T-helper 2 cell treated with Interferon-gamma antibody and Interleukin-4, amounts not matched to agents 100 ng/mL and 5 ng/mL, for 36 hours (primary cell): ENCODE data around the gene SMAD3. TPM values are rescaled to one million over a fixed set of nuclear protein-coding genes. Genes with fewer than 3 reads are reported as not detected.

Experiments used
- intact Hi-C: fragments of 100-400 bp; cut with micrococcal nuclease; formaldehyde crosslinking; loops from one replicate; pipeline ENCODE4 v1.15.1; 2023
- total RNA-seq: library from RNA; stranded (reverse); gene quantifications from 2 replicates; pipeline ENCODE4 v1.2.3, GENCODE V29; 2022

SMAD3 gene
- total RNA-seq, 1 donor from 2014 or later: 75.6 TPM

DNA sequence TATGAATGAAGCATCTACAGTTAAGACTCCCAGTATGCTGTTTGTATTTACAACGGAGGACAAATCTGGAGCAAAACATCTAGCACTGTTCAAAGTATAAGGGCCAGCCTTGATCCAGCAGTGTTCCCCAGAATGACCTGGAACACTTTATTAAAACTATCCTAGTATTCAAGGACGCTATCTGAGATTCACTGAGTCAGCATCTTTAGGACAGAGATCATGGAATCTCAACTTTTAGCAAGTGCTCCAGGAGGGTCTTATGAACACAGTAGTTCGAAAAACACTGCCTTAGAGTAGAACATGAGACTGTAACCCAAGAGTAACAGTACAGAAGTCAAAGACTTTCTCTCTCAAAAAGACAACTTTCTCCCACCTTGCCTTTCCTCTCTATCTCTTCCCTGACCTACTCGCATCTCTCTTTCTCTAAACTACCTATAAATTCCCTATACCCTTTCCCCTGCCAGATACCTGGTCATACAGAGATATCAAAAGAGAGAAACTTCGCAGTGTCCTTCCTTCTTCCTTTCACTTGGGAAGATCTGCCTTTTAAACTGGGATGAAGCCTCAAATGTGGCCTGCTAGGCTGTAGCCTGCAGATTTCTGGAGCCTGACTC lies 145.3 kb downstream of the SMAD3 start:
- intact Hi-C loops: no loop called here

DNA sequence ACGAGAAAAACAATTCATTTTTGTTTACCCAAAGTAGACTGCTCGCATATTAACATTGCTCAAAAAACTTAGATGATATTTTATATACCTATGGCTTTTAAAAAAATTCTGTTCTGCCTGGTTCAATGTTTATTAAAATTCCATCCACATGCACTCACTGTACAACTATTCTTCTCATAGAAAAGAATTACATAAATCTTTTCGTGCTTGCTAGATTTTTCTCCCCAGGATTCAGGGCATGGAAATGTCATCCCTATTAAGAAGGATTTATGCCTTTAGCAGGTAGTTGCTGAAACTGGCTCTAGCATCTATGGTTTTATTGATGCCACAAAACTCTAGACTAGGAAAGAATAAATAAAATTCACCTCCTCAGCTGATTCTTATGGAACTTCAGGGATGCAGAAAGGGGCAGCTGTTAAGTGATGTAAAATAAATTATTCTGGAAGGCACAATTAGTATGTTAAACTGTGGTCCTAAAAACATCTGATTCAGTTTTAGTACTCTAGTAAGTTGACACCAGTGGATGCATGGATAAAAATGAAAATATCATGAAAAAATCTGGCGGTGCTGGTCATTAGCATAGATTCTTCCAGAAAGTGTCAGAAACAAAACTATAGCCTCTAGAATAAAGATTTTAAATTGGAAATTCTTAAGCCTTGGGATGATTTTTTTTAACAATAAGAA lies 147.4 kb downstream of the SMAD3 start:
- intact Hi-C loops: no loop called here

- intact Hi-C loops: no loop called here
Measured at GRCh38 chr15:67215102-67215501, 149.7 kb downstream of the SMAD3 start.

GRCh38 chr15:67216859-67217258 lies 151.5 kb downstream of the SMAD3 start:
- intact Hi-C loops: no loop called here

DNA sequence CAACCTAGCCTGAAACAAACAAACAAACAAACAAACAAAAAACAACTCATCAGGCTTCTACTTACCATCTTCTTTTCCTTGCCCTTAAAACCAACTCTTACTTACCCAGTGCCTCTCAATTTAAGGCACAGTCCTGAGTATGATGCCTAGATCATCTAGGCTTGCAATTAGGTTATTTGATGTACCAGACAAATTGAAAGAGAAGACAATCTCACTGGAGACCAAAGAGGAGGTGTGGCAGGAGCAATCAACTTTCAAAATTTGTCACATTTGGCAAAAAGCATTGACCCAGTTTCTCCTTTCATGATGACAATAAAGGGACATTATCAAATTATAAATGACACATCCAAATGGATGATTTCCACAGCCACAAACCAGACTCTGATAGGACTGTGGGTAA lies 153.0 kb downstream of the SMAD3 start:
- intact Hi-C loops: no loop called here

GRCh38 chr15:67219288-67219687 lies 153.9 kb downstream of the SMAD3 start:
- intact Hi-C loops: no loop called here

DNA sequence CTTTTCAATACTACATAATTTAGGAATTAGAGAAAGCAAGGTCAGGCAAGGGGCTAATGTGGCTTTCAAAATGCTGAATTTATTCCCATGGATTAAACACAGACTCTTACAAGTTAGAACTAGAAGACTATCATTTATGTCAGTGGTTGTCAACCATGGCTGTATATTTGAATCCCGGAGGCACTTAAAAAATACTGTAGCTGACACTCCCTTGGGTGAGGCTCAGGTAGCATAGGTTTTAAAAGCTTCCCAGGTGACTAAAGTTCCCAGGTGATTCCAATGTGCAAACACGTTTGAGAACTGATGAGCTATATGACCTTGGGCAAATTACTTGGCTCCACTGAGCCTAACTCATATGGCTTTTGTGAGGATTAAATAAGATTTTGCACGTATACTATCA lies 159.5 kb downstream of the SMAD3 start:
- intact Hi-C loops: no loop called here

- intact Hi-C loops: no loop called here
Measured at GRCh38 chr15:67225336-67225735, 159.9 kb downstream of the SMAD3 start.

- intact Hi-C loops: no loop called here
Measured at GRCh38 chr15:67227431-67227830, 162.0 kb downstream of the SMAD3 start.

DNA sequence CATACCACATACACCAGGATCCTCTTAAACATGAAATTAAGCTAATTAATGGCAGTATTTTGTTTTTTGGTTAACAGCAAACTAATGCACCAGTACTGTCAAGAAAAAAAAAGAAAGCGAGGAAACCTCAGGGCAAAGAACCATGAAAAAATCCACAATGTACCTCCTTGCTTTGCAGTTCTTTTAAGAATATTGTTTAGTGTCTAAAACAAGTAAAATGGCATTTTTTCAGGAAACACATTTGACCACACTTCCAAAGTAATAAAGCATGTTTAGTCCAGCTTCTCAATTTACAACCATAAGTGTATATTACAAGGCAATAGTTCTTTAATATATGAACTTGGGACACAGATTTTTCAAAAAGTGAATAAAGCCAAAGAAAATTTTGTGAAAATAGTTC lies 162.4 kb downstream of the SMAD3 start:
- intact Hi-C loops: no loop called here

DNA sequence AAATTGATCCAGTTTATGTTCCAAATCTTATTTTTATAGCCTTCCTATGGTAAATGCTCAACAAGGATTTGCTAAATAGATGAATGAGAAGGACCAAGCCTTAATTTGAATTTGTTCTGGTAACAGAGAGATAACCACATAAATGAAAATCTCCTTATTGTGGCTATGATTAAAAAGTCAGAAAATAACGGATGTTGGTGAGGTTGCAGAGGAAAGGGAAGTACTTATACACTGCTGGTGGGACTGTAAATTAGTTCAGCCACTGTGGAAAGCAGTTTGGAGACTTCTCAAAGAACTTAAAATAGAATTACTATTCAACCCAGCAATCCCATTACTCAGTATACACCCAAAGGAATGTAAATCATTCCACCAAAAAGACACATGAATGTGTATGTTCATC lies 162.9 kb downstream of the SMAD3 start:
- intact Hi-C loops: no loop called here

DNA sequence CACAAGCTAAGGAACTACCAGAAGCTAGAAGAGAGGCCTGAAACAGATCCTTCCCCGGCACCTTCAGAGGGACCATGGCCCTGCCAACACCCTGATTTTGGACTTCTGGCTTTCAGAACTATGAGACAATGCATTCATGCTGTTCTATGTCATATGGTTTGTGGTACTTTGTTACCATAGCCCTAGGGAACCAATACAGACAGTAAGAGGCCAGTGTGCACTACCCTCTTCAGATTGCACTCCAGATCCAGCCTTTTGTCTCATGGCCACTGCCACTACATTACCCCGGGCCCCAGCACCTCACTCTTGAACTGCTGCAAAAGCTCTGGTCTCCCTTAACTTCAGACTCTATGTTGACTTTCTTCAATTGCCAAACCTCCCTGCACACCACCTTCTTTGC lies 165.1 kb downstream of the SMAD3 start:
- intact Hi-C loops: no loop called here

GRCh38 chr15:67232591-67232990 lies 167.2 kb downstream of the SMAD3 start:
- intact Hi-C loops: no loop called here

DNA sequence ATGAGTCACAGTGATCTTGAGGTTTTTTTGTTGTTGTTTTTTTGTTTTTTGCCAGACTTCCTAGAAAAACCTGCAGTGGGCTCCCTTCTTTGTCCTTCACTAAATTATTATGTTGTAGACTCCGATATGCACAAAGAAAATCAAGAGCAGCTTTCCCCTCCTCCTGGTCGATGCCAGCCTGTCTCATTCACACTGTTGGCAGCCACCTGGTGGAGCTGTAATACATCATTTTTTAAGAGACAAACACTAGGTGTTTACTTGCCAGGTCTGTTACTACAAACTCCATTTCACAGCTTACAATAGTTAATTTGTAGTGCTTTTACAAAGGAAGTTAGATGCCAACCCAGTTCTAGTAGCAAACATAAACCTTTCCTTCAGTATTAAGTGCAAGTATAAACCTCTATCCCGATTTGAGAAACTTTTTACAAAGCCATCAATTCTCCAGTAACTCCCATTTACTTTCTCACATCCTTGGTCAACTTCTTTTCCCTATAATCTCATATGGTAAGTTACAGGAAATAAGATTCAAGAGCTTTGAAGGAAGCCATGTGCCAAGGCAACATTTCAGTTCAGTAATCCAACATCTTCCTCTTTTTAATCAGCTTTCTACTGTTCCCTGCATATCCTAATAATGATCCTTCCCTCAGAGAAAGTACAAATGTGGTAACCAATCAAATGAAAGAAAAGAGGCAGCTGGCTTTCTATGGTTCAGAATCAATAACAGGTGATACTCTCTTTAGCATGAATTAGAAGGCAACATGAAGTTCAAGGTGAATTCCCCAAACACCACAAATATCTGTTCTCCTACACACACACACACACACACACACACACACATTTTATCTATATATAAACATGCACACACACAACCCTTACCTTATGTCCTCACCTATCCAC lies 175.1 kb downstream of the SMAD3 start:
- intact Hi-C loops: loop anchor here (1.0 to 5.0 kb wide), 2 partner anchors 14 to 302 kb away; partner anchors contain the start of genes AAGAB, IQCH and MAP2K5

- intact Hi-C loops: loop anchor here (1.0 to 5.0 kb wide), 2 partner anchors 13 to 301 kb away; partner anchors contain the start of genes AAGAB, IQCH and MAP2K5
Measured at GRCh38 chr15:67241132-67241855, 175.9 kb downstream of the SMAD3 start.

GRCh38 chr15:67242708-67243111 lies 177.3 kb downstream of the SMAD3 start:
- intact Hi-C loops: loop anchor here (5.0 kb wide), 1 partner anchor 300 kb away; the partner anchor contains the start of gene MAP2K5

Other genes with a start within 250 kb of the SMAD3 start
- 48.4 and 50.1 TPM in 2 replicates for gene AAGAB, start 189.1 kb downstream of the SMAD3 start, total RNA-seq
- 0.93 and 1.1 TPM in 2 replicates for gene IQCH, start 189.2 kb downstream of the SMAD3 start, total RNA-seq